Epithelial cell of esophagus (primary cell): ENCODE data around the gene PTGES3L.

Experiments used
- DNase-seq: peaks from one replicate; pipeline ENCODE4 v3.0.0; 2010; ENCODE audit warnings: low read depth
- H3K4me3 ChIP-seq: 2 replicates; pipeline ENCODE4 v1.5.1; 2011; ENCODE audit warnings: mild to moderate bottlenecking, low read length, control low read depth
- TF ChIP-seq, protein P1 (sequence below): IDR thresholded peaks from 2 replicates; pipeline ENCODE4 v1.5.1; 2011; ENCODE audit warnings: low read depth, mild to moderate bottlenecking, low read length, control low read depth, inconsistent platforms; ENCODE audit not compliant: insufficient read depth; ENCODE audit errors: missing control alignments

PTGES3L gene

GRCh38 chr17:42979511-42980273 lies at the start of gene PTGES3L:
TSS of gene PTGES3L (minus strand) at chr17:42980080. CDS start at chr17:42980053, 27 bp downstream.
- DNase-seq = no peak
- peak within 1 kb of the TSS; percentile 84 for H3K4me3 ChIP-seq
- TF ChIP-seq, protein P1, sequence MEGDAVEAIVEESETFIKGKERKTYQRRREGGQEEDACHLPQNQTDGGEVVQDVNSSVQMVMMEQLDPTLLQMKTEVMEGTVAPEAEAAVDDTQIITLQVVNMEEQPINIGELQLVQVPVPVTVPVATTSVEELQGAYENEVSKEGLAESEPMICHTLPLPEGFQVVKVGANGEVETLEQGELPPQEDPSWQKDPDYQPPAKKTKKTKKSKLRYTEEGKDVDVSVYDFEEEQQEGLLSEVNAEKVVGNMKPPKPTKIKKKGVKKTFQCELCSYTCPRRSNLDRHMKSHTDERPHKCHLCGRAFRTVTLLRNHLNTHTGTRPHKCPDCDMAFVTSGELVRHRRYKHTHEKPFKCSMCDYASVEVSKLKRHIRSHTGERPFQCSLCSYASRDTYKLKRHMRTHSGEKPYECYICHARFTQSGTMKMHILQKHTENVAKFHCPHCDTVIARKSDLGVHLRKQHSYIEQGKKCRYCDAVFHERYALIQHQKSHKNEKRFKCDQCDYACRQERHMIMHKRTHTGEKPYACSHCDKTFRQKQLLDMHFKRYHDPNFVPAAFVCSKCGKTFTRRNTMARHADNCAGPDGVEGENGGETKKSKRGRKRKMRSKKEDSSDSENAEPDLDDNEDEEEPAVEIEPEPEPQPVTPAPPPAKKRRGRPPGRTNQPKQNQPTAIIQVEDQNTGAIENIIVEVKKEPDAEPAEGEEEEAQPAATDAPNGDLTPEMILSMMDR = no peak

DNA sequence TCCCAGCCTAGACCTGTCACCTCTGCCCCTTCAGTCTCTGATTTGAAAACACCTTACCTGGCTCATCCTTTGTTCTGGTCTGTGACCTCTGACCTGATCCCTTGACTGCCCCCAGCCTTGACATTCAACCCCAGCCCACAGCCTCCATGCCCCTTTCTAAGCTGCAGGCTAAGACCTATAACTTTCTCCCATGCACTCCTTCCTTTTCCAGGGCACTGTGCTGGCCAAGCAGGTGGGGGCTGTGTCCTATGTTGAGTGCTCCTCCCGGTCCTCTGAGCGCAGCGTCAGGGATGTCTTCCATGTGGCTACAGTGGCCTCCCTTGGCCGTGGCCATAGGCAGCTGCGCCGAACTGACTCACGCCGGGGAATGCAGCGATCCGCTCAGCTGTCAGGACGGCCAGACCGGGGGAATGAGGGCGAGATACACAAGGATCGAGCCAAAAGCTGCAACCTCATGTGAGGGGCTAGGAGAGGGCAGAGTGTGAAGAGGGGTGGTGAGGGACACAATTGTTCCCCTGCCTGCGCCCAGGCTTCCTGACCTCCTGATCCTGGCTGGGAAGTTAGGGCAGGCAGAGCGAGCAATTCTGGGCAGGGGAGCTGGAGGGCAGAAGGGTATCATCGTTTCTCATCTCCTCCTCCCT lies 48.5 kb upstream of the PTGES3L start:
- TF ChIP-seq, protein P1 = no peak
- no peak overlapping the region for H3K4me3 ChIP-seq
- no peak for DNase-seq

DNA sequence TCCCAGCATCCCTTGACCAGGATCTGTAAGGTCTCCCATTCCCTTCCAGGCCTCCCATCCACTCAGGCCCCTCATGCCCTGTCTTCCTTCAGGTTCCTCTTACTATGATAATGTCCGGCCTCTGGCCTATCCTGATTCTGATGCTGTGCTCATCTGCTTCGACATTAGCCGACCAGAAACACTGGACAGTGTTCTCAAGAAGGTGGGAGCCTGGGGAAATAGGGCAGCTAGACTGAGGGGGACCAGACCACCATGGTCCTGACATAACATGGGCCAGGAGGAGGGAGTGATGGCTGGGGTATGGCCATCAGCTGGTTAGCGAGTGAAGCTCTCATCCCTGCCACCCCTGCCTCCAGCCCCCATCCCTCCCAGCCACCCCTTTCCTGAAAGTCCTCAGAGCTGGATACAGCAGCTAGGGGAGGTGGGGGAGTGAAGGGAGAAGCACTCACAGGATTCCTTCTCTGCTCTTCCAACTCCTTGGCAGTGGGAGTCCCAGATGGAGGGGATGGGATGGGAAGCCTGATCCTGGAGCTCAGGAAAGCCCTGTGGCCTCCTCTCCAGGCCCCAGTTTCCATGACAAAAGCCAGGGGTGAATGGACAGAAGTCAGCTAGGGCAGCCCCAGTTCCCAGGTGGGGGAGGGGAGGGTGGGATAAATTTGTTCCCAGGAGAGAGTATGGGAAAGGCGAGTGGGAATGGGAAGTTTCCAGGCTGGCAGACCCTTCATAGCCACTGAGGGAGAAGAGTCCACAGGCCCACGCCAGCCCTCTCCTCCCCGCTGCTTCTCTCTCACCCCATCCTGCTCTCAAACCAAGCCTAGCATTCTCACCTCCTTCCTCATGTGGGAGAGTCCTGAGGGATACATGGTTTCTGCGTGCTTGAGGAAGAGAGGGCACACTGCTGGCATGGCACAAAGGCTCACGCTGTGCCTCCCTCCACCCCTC lies 47.5 kb upstream of the PTGES3L start:
- no peak overlapping the region for H3K4me3 ChIP-seq
- DNase-seq = no peak
- TF ChIP-seq, protein P1 = no peak

GRCh38 chr17:43026595-43026994 lies 46.7 kb upstream of the PTGES3L start:
- no peak for DNase-seq
- TF ChIP-seq, protein P1 = no peak
- H3K4me3 ChIP-seq = no peak overlapping the region

DNA sequence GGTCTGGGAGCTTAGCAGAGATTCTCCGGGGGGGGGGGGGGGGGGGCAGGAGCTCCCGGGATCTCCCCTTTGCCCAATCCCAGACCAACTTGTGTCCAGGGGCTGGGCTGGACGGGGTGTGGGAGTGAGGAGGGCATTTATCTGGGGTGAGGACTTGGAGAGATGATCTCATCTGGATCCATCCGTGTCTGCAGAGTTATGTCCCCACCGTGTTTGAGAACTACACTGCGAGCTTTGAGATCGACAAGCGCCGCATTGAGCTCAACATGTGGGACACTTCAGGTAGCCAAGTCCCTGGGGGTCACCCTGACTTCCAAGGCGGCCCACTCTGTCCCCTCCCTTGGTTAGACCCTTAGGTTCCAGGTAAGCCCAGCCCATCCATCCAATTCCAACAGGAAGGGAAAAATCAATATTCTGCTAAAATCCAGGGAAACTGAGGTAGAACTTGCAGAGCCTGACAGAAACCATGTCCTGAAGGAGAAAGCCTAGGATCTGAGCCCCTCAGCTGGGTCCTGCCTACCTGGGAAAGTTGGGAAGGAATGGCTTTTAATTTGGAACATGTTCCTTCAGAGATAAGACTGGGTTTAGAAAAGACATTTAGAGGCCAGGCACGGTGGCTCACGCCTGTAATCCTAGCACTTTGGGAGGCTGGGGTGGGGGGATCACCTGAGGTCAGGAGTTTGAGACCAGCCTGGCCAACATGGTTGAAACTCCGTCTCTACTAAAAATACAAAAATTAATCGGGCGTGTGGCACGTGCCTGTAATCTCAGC lies 46.1 kb upstream of the PTGES3L start:
- TF ChIP-seq, protein P1 = no peak
- DNase-seq = no peak
- H3K4me3 ChIP-seq = no peak overlapping the region

DNA sequence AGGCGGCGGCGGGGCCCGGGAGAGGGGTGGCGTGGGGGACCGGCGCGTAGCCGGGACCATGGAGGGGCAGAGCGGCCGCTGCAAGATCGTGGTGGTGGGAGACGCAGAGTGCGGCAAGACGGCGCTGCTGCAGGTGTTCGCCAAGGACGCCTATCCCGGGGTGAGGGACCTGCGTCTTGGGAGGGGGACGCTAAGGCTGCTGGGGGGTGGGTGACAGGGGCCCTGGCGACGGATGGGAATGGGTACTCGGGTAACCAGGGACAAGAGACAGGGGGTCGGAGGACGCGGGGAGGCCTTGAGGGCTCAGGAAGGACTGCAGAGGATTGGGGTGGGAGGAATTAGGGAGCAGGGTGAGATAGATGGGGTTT lies 45.4 kb upstream of the PTGES3L start:
- no peak for DNase-seq
- TF ChIP-seq, protein P1 = no peak
- peak overlapping the region; percentile 21 for H3K4me3 ChIP-seq
